LNCaP clone FGC (cell line): ENCODE data around the gene CAMKV.

Experiments used
- DNase-seq: peaks from one replicate; pipeline ENCODE4 v3.0.0-alpha.2; 2011; ENCODE audit warnings: low read depth
- H3K4me3 ChIP-seq: 2 replicates; pipeline ENCODE4 v1.5.1; 2011; ENCODE audit warnings: mild to moderate bottlenecking, low read depth, low read length, control low read depth
- TF ChIP-seq, protein P1 (sequence below): IDR thresholded peaks from 2 replicates; pipeline ENCODE4 v1.5.1; 2012; ENCODE audit warnings: mild to moderate bottlenecking; ENCODE audit not compliant: control insufficient read depth, insufficient read depth; ENCODE audit errors: extremely low read depth

Gene CAMKV

DNA sequence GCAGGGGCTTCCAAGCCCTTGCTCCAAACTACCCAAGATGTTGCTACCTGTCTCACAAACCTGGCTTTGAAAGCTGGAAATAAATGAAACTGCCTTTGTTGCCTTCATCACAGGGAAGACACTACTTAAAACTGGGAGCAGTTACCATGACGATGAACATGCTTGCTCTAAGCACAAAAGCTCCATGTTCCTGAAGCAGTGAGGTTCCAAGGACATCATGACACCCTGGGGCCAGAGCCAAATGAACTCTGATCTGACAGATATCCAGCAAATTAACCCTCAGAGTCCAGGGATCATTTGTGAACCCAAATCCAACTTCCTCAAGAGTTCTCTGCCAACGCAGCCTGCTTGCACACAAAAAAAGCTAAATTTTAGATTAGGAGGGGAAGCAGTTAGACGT, 24.0 kb downstream of the CAMKV start:
- DNase-seq = no peak
- no peak overlapping the region for H3K4me3 ChIP-seq
- TF ChIP-seq, protein P1, sequence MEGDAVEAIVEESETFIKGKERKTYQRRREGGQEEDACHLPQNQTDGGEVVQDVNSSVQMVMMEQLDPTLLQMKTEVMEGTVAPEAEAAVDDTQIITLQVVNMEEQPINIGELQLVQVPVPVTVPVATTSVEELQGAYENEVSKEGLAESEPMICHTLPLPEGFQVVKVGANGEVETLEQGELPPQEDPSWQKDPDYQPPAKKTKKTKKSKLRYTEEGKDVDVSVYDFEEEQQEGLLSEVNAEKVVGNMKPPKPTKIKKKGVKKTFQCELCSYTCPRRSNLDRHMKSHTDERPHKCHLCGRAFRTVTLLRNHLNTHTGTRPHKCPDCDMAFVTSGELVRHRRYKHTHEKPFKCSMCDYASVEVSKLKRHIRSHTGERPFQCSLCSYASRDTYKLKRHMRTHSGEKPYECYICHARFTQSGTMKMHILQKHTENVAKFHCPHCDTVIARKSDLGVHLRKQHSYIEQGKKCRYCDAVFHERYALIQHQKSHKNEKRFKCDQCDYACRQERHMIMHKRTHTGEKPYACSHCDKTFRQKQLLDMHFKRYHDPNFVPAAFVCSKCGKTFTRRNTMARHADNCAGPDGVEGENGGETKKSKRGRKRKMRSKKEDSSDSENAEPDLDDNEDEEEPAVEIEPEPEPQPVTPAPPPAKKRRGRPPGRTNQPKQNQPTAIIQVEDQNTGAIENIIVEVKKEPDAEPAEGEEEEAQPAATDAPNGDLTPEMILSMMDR = no peak

DNA sequence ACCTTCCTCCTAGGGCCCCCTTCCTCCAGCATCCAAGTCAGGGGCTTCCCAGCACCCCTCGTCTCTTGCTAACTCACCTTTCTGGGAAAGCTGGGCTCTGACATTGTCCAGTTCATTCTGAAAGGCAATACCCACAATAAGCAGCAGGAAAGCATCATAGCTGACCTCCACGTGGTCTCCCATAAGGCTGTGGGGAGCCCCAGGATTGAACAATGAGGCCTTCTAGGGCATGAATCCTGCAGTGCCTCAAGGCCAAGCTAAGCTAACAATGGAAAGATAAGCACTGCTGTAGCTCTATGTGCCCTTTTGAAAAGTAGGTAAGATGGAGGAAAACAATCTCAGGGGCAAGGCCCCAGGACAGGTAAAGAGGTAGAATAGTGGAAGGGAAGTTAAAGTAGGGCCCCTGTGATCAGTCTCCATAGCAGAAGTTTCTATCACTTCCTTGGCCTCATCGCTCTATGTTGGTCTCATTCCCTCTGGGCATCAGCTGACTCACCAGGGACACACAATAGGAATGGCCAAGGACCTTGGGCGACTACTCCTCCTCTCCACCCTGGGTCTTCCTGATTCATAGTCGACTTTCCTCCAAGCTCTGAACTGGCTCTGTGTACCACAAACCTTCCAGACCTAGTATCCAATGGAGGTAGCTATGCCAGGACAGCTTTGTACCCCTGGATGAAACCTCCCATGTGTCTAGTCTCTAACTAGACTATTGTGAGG, 25.1 kb downstream of the CAMKV start:
- DNase-seq = no peak
- H3K4me3 ChIP-seq = no peak overlapping the region
- TF ChIP-seq, protein P1 = no peak

DNA sequence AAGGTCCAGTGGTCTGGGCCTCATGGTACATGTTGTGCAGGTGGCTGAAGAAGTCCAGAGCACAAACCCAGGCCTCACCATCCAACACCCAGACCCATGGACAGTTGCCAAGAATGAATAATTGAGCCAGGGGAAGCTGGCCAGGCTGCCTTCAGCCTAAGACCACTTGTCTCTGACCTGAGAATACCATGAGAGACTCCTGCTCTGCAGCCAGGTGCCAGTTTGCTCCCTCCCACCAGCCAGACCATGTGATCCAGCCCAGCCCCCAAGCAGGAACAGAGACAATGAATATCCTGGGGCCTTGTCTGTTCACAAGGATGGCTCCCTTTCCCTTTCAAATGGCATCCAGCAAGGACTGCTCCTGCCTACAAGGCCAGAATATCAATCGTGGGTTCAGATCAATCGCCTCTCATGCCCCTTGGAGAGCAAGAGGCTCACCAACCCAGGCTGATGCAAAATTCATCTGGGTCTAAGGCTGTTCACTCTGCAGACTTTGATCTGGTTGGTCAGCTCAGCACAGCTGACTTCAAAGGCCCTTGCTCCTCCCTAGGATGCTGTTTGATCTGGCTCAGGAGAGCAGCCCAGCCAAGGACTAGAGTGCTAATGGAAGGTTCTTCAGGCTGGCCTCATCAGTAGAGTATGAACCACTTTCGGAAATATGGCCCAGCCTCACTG, 26.7 kb downstream of the CAMKV start:
- TF ChIP-seq, protein P1 = no peak
- DNase-seq = no peak
- no peak overlapping the region for H3K4me3 ChIP-seq

GRCh38 chr3:49841806-49842205, 27.9 kb downstream of the CAMKV start:
- DNase-seq = no peak
- TF ChIP-seq, protein P1 = no peak

DNA sequence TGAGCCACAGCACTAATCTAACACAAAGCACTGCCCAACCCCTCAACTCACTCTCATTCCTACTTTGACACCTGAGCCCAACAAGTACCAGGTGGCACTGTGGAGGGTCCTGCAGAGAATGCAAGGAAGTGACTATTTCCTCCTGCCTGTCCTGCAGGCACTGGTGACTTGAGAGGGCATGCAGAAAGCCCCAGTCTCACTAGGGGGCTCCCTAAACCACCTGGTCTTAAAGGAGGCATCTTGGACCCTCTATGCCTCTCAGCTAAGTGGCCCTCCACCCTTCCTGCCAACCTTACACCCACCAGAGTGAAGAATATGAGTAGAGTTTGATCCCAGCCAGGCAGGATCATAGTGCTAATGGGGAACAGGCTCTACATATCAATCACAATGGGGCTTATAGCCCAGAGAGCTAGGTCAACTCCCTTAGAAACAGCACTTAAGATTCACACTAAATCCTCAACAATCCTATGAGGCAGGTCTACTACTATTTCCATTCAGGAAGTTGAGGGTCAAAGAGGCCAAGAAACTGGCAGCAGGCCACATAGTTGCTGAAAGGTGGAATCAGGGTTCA, 28.5 kb downstream of the CAMKV start:
- TF ChIP-seq, protein P1 = peak; percentile 26; the same call in 1 of the 2 replicates
- no peak for DNase-seq
- H3K4me3 ChIP-seq = no peak overlapping the region

More at GRCh38 chr3:49841806-49842205, 27.9 kb downstream of the CAMKV start:
- H3K4me3 ChIP-seq = no peak overlapping the region

GRCh38 chr3:49840388-49840787, 29.3 kb downstream of the CAMKV start:
- H3K4me3 ChIP-seq = no peak overlapping the region
- no peak for DNase-seq

More at GRCh38 chr3:49840388-49840787, 29.3 kb downstream of the CAMKV start:
- TF ChIP-seq, protein P1 = no peak
